Measurements from ENCODE around the gene RAB40B. TPM values are rescaled to one million over a fixed set of nuclear protein-coding genes. Genes with fewer than 3 reads are reported as not detected.

RAB40B gene
- total and polyA plus RNA-seq, 2 of the 13 experiments (the other 11 are each of a cell fraction or from before 2014, with no cell fraction given): 6.2 to 6.5 TPM

- TF ChIP-seq AHDC1 (CRISPR knock-in tag; IDR thresholded peaks at IDR 0.05; ENCODE audit: borderline replicate concordance): no peak
- TF ChIP-seq TBL1XR1 (IDR thresholded peaks at IDR 0.05; ENCODE audit: borderline replicate concordance, low read length, partially characterized antibody): no peak
- TF ChIP-seq TMF1 (CRISPR knock-in tag; IDR thresholded peaks at IDR 0.05; ENCODE audit: low read depth): peak; percentile 80
- no peak for TF ChIP-seq ZNF75D (CRISPR knock-in tag; IDR thresholded peaks at IDR 0.05; ENCODE audit: borderline replicate concordance)
- no peak for TF ChIP-seq ZNF576 (CRISPR knock-in tag; IDR thresholded peaks at IDR 0.05)
- TF ChIP-seq ZNF552 (CRISPR knock-in tag; IDR thresholded peaks at IDR 0.05; ENCODE audit: borderline replicate concordance): no peak
- TF ChIP-seq E2F2 (CRISPR knock-in tag; IDR thresholded peaks at IDR 0.05; ENCODE audit: borderline replicate concordance): no peak
- TF ChIP-seq ZNF207 (IDR thresholded peaks at IDR 0.05; ENCODE audit: borderline replicate concordance): no peak
- TF ChIP-seq HCFC1 (IDR thresholded peaks at IDR 0.05; ENCODE audit: low read depth, low read length): no peak
- no peak for TF ChIP-seq NFYB (CRISPR knock-in tag; IDR thresholded peaks at IDR 0.05)
- TF ChIP-seq FOXK2 (IDR thresholded peaks at IDR 0.05): no peak
- TF ChIP-seq ATF4 (CRISPR knock-in tag; IDR thresholded peaks at IDR 0.05): 0 out of 4 replicates have a peak, but pooled peaks of 1 of the 2 experiments have one; percentile 20
- no peak for TF ChIP-seq HNRNPK (IDR thresholded peaks at IDR 0.05; ENCODE audit: low read depth, low read length, poor library complexity, severe bottlenecking)
- TF ChIP-seq HNRNPUL1 (IDR thresholded peaks at IDR 0.05; ENCODE audit: low read depth, low read length): no peak
- TF ChIP-seq ZNF124 (CRISPR knock-in tag; IDR thresholded peaks at IDR 0.05): 0 out of 2 replicates have a peak, but pooled peaks have one; percentile 21
- no peak for TF ChIP-seq PAXIP1 (CRISPR knock-in tag; conservative IDR thresholded peaks at IDR 0.05)
Measured at GRCh38 chr17:82734987-82735866, 36.7 kb upstream of the RAB40B start, which contains the start of gene FN3K (continued).
